ENCODE results near the gene COPG1. TPM values are rescaled to one million over a fixed set of nuclear protein-coding genes. Genes with fewer than 3 reads are reported as not detected.

The COPG1 gene
- total and polyA plus RNA-seq, 2 experiments from 2014 or later: 50.0 to 106 TPM

DNA sequence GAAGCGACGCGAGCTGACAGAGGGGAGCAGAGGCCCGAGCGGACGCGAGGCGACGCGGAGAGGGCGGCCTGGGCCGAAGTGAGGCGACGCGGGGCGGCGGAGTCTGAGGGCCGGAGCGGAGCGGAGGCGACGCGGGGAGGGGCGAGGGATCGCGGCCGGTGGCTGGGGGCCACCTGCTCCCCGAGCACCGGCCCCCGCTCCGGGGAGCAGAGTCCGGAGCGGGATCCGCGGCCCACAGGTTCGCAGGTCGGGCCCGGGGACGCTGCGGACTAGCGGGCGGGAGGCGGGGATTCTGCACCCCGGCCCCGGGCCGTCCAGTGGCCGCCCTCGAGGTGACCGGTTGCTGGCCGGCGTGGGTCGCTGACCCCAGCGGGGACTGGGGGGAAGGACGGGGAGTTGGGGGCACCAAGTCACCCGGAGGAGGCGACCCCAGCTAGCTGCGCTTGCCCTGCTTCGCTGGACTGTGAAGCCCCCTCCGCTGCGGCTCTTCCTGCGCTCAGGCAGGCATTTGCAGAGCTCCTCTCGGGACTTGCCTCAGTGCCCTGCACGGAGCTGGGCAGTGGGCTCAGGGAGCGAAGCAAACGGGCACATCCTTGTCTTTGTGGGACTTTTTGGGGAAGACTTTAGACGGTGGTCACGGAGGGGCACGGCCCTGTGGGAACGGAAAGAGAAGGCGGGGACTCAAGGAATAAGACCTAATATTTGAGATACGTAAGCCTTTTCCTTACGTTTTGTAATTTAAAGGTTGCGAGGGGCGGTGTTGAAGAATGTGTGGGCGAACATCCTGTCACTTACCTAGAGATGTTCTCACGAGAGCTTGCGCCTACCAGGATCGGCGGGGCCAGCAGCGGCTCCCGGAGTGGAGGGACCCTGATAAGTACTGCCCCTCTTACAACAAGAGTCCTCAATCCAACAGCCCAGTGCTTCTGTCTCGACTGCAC lies 29.8 kb downstream of the COPG1 start (continued):
- TF ChIP-seq, protein P1, sequence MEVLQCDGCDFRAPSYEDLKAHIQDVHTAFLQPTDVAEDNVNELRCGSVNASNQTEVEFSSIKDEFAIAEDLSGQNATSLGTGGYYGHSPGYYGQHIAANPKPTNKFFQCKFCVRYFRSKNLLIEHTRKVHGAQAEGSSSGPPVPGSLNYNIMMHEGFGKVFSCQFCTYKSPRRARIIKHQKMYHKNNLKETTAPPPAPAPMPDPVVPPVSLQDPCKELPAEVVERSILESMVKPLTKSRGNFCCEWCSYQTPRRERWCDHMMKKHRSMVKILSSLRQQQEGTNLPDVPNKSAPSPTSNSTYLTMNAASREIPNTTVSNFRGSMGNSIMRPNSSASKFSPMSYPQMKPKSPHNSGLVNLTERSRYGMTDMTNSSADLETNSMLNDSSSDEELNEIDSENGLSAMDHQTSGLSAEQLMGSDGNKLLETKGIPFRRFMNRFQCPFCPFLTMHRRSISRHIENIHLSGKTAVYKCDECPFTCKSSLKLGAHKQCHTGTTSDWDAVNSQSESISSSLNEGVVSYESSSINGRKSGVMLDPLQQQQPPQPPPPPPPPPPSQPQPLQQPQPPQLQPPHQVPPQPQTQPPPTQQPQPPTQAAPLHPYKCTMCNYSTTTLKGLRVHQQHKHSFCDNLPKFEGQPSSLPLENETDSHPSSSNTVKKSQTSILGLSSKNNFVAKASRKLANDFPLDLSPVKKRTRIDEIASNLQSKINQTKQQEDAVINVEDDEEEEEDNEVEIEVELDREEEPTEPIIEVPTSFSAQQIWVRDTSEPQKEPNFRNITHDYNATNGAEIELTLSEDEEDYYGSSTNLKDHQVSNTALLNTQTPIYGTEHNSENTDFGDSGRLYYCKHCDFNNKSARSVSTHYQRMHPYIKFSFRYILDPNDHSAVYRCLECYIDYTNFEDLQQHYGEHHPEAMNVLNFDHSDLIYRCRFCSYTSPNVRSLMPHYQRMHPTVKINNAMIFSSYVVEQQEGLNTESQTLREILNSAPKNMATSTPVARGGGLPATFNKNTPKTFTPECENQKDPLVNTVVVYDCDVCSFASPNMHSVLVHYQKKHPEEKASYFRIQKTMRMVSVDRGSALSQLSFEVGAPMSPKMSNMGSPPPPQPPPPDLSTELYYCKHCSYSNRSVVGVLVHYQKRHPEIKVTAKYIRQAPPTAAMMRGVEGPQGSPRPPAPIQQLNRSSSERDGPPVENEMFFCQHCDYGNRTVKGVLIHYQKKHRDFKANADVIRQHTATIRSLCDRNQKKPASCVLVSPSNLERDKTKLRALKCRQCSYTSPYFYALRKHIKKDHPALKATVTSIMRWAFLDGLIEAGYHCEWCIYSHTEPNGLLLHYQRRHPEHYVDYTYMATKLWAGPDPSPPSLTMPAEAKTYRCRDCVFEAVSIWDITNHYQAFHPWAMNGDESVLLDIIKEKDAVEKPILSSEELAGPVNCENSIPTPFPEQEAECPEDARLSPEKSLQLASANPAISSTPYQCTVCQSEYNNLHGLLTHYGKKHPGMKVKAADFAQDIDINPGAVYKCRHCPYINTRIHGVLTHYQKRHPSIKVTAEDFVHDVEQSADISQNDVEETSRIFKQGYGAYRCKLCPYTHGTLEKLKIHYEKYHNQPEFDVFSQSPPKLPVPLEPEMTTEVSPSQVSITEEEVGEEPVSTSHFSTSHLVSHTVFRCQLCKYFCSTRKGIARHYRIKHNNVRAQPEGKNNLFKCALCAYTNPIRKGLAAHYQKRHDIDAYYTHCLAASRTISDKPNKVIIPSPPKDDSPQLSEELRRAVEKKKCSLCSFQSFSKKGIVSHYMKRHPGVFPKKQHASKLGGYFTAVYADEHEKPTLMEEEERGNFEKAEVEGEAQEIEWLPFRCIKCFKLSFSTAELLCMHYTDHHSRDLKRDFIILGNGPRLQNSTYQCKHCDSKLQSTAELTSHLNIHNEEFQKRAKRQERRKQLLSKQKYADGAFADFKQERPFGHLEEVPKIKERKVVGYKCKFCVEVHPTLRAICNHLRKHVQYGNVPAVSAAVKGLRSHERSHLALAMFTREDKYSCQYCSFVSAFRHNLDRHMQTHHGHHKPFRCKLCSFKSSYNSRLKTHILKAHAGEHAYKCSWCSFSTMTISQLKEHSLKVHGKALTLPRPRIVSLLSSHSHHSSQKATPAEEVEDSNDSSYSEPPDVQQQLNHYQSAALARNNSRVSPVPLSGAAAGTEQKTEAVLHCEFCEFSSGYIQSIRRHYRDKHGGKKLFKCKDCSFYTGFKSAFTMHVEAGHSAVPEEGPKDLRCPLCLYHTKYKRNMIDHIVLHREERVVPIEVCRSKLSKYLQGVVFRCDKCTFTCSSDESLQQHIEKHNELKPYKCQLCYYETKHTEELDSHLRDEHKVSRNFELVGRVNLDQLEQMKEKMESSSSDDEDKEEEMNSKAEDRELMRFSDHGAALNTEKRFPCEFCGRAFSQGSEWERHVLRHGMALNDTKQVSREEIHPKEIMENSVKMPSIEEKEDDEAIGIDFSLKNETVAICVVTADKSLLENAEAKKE (CRISPR knock-in tag; IDR thresholded peaks at IDR 0.05): no peak
- TF ChIP-seq EZH2 (IDR thresholded peaks at IDR 0.05; ENCODE audit: low read depth, unreplicated experiment): no peak
- no peak for TF ChIP-seq STAT1 (IDR thresholded peaks at IDR 0.05; ENCODE audit: unreplicated experiment)
- TF ChIP-seq, protein P2, sequence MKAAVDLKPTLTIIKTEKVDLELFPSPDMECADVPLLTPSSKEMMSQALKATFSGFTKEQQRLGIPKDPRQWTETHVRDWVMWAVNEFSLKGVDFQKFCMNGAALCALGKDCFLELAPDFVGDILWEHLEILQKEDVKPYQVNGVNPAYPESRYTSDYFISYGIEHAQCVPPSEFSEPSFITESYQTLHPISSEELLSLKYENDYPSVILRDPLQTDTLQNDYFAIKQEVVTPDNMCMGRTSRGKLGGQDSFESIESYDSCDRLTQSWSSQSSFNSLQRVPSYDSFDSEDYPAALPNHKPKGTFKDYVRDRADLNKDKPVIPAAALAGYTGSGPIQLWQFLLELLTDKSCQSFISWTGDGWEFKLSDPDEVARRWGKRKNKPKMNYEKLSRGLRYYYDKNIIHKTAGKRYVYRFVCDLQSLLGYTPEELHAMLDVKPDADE (IDR thresholded peaks at IDR 0.05): peak; percentile 19; the same call in 1 of the 2 replicates
- no peak for TF ChIP-seq NANOG (IDR thresholded peaks at IDR 0.05; ENCODE audit: borderline replicate concordance)
- TF ChIP-seq JUNB (IDR thresholded peaks at IDR 0.05; ENCODE audit: unreplicated experiment): no peak

DNA sequence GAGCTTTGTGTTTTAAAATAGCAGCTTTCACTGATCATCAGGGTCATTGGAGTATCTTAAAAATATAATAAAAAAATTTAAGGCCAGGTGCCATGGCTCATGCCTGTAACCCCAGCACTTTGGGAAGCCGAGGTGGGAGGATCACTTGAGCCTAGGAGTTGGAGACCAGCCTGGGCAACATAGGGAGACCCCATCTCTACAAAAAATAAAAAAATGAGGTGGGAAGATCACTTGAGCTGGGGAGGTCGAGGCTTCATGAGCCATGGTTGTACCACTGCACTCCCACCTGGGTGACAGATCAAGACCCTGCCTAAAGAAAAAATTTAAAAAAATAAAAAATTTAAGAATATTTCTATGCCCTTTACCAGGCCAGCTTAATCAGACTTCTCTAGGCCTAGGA lies 30.8 kb downstream of the COPG1 start:
- H2AFZ ChIP-seq: no peak overlapping the region
- peak overlapping the region; percentile 90 for H3K4me3 ChIP-seq
- H3K27me3 ChIP-seq (ENCODE audit: insufficient read depth): no peaks in the 10 kb centered on the region
- TF ChIP-seq, protein P2 (IDR thresholded peaks at IDR 0.05): no peak
- TF ChIP-seq, protein P3, sequence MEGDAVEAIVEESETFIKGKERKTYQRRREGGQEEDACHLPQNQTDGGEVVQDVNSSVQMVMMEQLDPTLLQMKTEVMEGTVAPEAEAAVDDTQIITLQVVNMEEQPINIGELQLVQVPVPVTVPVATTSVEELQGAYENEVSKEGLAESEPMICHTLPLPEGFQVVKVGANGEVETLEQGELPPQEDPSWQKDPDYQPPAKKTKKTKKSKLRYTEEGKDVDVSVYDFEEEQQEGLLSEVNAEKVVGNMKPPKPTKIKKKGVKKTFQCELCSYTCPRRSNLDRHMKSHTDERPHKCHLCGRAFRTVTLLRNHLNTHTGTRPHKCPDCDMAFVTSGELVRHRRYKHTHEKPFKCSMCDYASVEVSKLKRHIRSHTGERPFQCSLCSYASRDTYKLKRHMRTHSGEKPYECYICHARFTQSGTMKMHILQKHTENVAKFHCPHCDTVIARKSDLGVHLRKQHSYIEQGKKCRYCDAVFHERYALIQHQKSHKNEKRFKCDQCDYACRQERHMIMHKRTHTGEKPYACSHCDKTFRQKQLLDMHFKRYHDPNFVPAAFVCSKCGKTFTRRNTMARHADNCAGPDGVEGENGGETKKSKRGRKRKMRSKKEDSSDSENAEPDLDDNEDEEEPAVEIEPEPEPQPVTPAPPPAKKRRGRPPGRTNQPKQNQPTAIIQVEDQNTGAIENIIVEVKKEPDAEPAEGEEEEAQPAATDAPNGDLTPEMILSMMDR (conservative IDR thresholded peaks at IDR 0.05; ENCODE audit: low read depth in 2 of 2): no peak

More for the DNA sequence above, 30.8 kb downstream of the COPG1 start:
- no peaks in the 10 kb centered on the region for H3K9me3 Mint-ChIP-seq
- H3K9me2 ChIP-seq (ENCODE audit: insufficient read depth): no peaks in the 10 kb centered on the region
- H3K27me3 Mint-ChIP-seq (ENCODE audit: insufficient read depth, low read depth, poor library complexity): peaks cover 13% of the 10 kb centered on the region
- peaks cover 10% of the 10 kb centered on the region for H3K36me3 ChIP-seq (ENCODE audit: insufficient read depth)
- peaks cover 20% of the 10 kb centered on the region for H3K4me1 ChIP-seq (ENCODE audit: insufficient read depth)
- peak overlapping the region; percentile 95; the same call in 2 of the 3 replicates for H3K4me3 Mint-ChIP-seq
- DNase-seq (ENCODE audit: low spot score): no peak
- H3K36me3 Mint-ChIP-seq (ENCODE audit: low read depth): peaks cover 26% of the 10 kb centered on the region
- H3F3A ChIP-seq (replicated peaks; ENCODE audit: low read depth): peaks cover 7% of the 10 kb centered on the region
- no peaks in the 10 kb centered on the region; the same call in 1 of the 2 replicates for H4K20me1 ChIP-seq (replicated peaks; ENCODE audit: insufficient read depth)
- H3K4me2 ChIP-seq: peak overlapping the region; percentile 98
- H3K27ac Mint-ChIP-seq: no peak overlapping the region
- no peak for ATAC-seq
- H3K27ac ChIP-seq (ENCODE audit: low read depth): no peak overlapping the region
- H3K79me2 ChIP-seq (replicated peaks; ENCODE audit: insufficient read depth): peaks cover 20% of the 10 kb centered on the region
- H3K4me1 Mint-ChIP-seq: peaks cover 23% of the 10 kb centered on the region
